ENCODE results near the gene ALG5. TPM values are rescaled to one million over a fixed set of nuclear protein-coding genes. Genes with fewer than 3 reads are reported as not detected.

The ALG5 gene
- total RNA-seq, 1 experiment from 2014 or later = 32.2 TPM

GRCh38 chr13:36979361-36980050 lies 19.6 kb downstream of the ALG5 start:
- ChIA-PET POLR2A (no interaction called here), CTCF (interaction anchor here (0.6 to 0.8 kb wide), 2 partner anchors 121 to 286 kb away, joined by 3 read pairs; no protein-coding TSS in a partner anchor), RAD21 (ENCODE audit: low non-redundant PET in 1 of 2, low total read pairs in 2 of 2, uncharacterized antibody in 2 of 2, unreplicated experiment in 2 of 2) (no interaction called here)
- intact Hi-C loops (cut with micrococcal nuclease) = loop anchor here (2.0 to 5.0 kb wide), 3 partner anchors 557 to 1002 kb away; no protein-coding TSS in a partner anchor
- ATAC-seq (no peak), DNase-seq (ENCODE audit: low read depth, low spot score) (no peak)
- Histone ChIP-seq H3K4me3 (replicated peaks in 1 of 2; ENCODE audit: low read depth in 1 of 2, low read length in 2 of 2) (no peak overlapping the region), H3K9ac (ENCODE audit: low read length) (no peak overlapping the region), H3K9me3 (ENCODE audit: control insufficient read depth in 1 of 2, insufficient read depth in 1 of 2, low read depth in 1 of 2, low read length in 2 of 2) (peaks cover 9 to 12% of the 10 kb centered on the region in 2 experiments; a peak in 2 of 4 replicates), H3K4me1 (ENCODE audit: control insufficient read depth in 1 of 2, insufficient read depth in 2 of 2, low read length in 2 of 2) (no peaks in the 10 kb centered on the region), H3K9me2 (ENCODE audit: insufficient read depth) (no peaks in the 10 kb centered on the region), H3K27me3 (ENCODE audit: insufficient read depth, low read length) (no peaks in the 10 kb centered on the region), H3K79me2 (ENCODE audit: insufficient read depth, low read length) (0 out of 2 replicates have a peak, but pooled peaks cover 2% of the 10 kb centered on the region), H3K4me2 (ENCODE audit: low read length) (no peak overlapping the region), H3K36me3 (ENCODE audit: control insufficient read depth in 1 of 2, insufficient read depth in 2 of 2, low read length in 2 of 2) (peaks cover 12 to 25% of the 10 kb centered on the region in 2 experiments), H4K20me1 (ENCODE audit: insufficient read depth) (no peaks in the 10 kb centered on the region), H2AFZ (ENCODE audit: low read depth, low read length, poor library complexity, severe bottlenecking) (no peak overlapping the region), H3K27ac (ENCODE audit: low read depth, low read length) (no peak overlapping the region)
- BruUV-seq (replicated peaks) = no TSS peak
- no peak for TF ChIP-seq SP1 (IDR thresholded peaks at IDR 0.05; ENCODE audit: low read depth)
- TF ChIP-seq SRF (IDR thresholded peaks at IDR 0.05; ENCODE audit: low read depth) = no peak
- TF ChIP-seq ELF1 (IDR thresholded peaks at IDR 0.05; ENCODE audit: borderline replicate concordance, low read depth) = no peak

- Histone ChIP-seq H3K27ac (ENCODE audit: low read depth, low read length) (no peak overlapping the region), H2AFZ (ENCODE audit: low read depth, low read length, poor library complexity, severe bottlenecking) (no peak overlapping the region), H3K27me3 (ENCODE audit: insufficient read depth, low read length) (no peaks in the 10 kb centered on the region), H3K4me1 (ENCODE audit: control insufficient read depth in 1 of 2, insufficient read depth in 2 of 2, low read length in 2 of 2) (no peaks in the 10 kb centered on the region), H3K79me2 (ENCODE audit: insufficient read depth, low read length) (peaks cover 8% of the 10 kb centered on the region; the same call in 1 of the 2 replicates), H4K20me1 (ENCODE audit: insufficient read depth) (no peaks in the 10 kb centered on the region), H3K9ac (ENCODE audit: low read length) (no peak overlapping the region), H3K9me3 (ENCODE audit: control insufficient read depth in 1 of 2, insufficient read depth in 1 of 2, low read depth in 1 of 2, low read length in 2 of 2) (peaks cover 9 to 12% of the 10 kb centered on the region in 2 experiments; a peak in 2 of 4 replicates), H3K4me3 (replicated peaks in 1 of 2; ENCODE audit: low read depth in 1 of 2, low read length in 2 of 2) (no peak overlapping the region), H3K4me2 (ENCODE audit: low read length) (no peak overlapping the region), H3K36me3 (ENCODE audit: control insufficient read depth in 1 of 2, insufficient read depth in 2 of 2, low read length in 2 of 2) (peaks cover 8 to 30% of the 10 kb centered on the region in 2 experiments), H3K9me2 (ENCODE audit: insufficient read depth) (no peaks in the 10 kb centered on the region)
- ATAC-seq = no peak
- RAD21 ChIA-PET (ENCODE audit: low non-redundant PET in 1 of 2, low total read pairs in 2 of 2, uncharacterized antibody in 2 of 2, unreplicated experiment in 2 of 2) = no interaction called here
- intact Hi-C loops (cut with micrococcal nuclease) = no loop called here
- CTCF ChIA-PET = no interaction called here
- no TSS peak for BruUV-seq (replicated peaks)
- no peak for DNase-seq (ENCODE audit: low read depth, low spot score)
- POLR2A ChIA-PET = no interaction called here
- TF ChIP-seq ATF3 (IDR thresholded peaks at IDR 0.05) (no peak), CTCF (IDR thresholded peaks at IDR 0.05 in 2 of 3, conservative IDR thresholded peaks at IDR 0.05 in 1 of 3; ENCODE audit: borderline replicate concordance in 1 of 3, insufficient read depth in 1 of 3, low read depth in 2 of 3, low read length in 2 of 3) (no peak), ZFX (IDR thresholded peaks at IDR 0.05) (no peak), REST (IDR thresholded peaks at IDR 0.05; ENCODE audit: low read depth) (no peak), FOSL1 (IDR thresholded peaks at IDR 0.05; ENCODE audit: low read depth) (no peak), ZNF274 (IDR thresholded peaks at IDR 0.05; ENCODE audit: low read depth, low read length) (no peak), JUND (IDR thresholded peaks at IDR 0.05) (no peak), TCF7L2 (IDR thresholded peaks at IDR 0.05; ENCODE audit: borderline replicate concordance, extremely low read depth, insufficient read depth, insufficient read length) (no peak), RAD21 (IDR thresholded peaks at IDR 0.05; ENCODE audit: low read depth) (no peak), POLR2A (IDR thresholded peaks at IDR 0.05; ENCODE audit: borderline replicate concordance, extremely low read depth, insufficient read depth, insufficient read length) (no peak)
Observed at GRCh38 chr13:36975172-36975571, 24.0 kb downstream of the ALG5 start.
